ENCODE measurements around the gene ACACA. TPM values are rescaled to one million over a fixed set of nuclear protein-coding genes. Genes with fewer than 3 reads are reported as not detected.

The ACACA gene
- total RNA-seq, 3 donors from 2014 or later (not counting 1 experiment from before 2014, with no cell fraction given) = 22.9 to 23.9 (median 23.6) TPM

- Histone ChIP-seq H3K27ac (ENCODE audit: low read length) (no peak overlapping the region), H3K4me3 (ENCODE audit: low read length) (no peak overlapping the region), H3K9me3 (ENCODE audit: control insufficient read depth, insufficient read depth, low read length) (no peaks in the 10 kb centered on the region), H3K27me3 (ENCODE audit: control insufficient read depth, insufficient read depth, low read length) (no peaks in the 10 kb centered on the region), H3K4me1 (ENCODE audit: control insufficient read depth, insufficient read depth, low read length) (no peaks in the 10 kb centered on the region), H3K36me3 (ENCODE audit: control insufficient read depth, insufficient read depth, low read length) (peaks cover 15% of the 10 kb centered on the region)
- no peak for DNase-seq
- 96% methylated on average over 3 of the region's 3 CpGs for WGBS (ENCODE audit: insufficient coverage)
- ATAC-seq = no peak
- no peak overlapping the region for H3K27ac Mint-ChIP-seq
- H3K27me3 Mint-ChIP-seq (ENCODE audit: low read depth in 2 of 2) = no peaks in the 10 kb centered on the region
- intact Hi-C loops (cut with micrococcal nuclease) = no loop called here
- no peaks in the 10 kb centered on the region for H3K9me3 Mint-ChIP-seq
- TF ChIP-seq CTCF (IDR thresholded peaks at IDR 0.05) = no peak
- H3K4me1 Mint-ChIP-seq = peaks cover 0 to 2% of the 10 kb centered on the region in 2 donors
- H3K4me3 Mint-ChIP-seq = no peak overlapping the region
- H3K36me3 Mint-ChIP-seq = no peaks in the 10 kb centered on the region
Measured at GRCh38 chr17:37059493-37059892, 347.1 kb downstream of the ACACA start.

- peaks cover 20% of the 10 kb centered on the region for H3K36me3 ChIP-seq (ENCODE audit: control insufficient read depth, insufficient read depth, low read length)
- no peaks in the 10 kb centered on the region for H3K9me3 Mint-ChIP-seq
- no peaks in the 10 kb centered on the region for H3K4me1 ChIP-seq (ENCODE audit: control insufficient read depth, insufficient read depth, low read length)
- H3K27ac ChIP-seq (ENCODE audit: low read length) = no peak overlapping the region
- H3K36me3 Mint-ChIP-seq = no peaks in the 10 kb centered on the region
- H3K4me3 ChIP-seq (ENCODE audit: low read length) = no peak overlapping the region
- DNase-seq (no peak), ATAC-seq (no peak)
- no peak overlapping the region for H3K4me3 Mint-ChIP-seq
- H3K4me1 Mint-ChIP-seq = peaks cover 0 to 4% of the 10 kb centered on the region in 2 donors
- H3K27me3 Mint-ChIP-seq (ENCODE audit: low read depth in 2 of 2) = no peaks in the 10 kb centered on the region
- H3K27ac Mint-ChIP-seq = peak overlapping the region in 1 of 2 donors; percentile 7
- intact Hi-C loops (cut with micrococcal nuclease) = no loop called here
- 98% methylated on average over 17 of the region's 18 CpGs for WGBS (ENCODE audit: insufficient coverage)
- H3K9me3 ChIP-seq (ENCODE audit: control insufficient read depth, insufficient read depth, low read length) = no peaks in the 10 kb centered on the region
- no peaks in the 10 kb centered on the region for H3K27me3 ChIP-seq (ENCODE audit: control insufficient read depth, insufficient read depth, low read length)
- TF ChIP-seq CTCF (IDR thresholded peaks at IDR 0.05) = no peak
Measured at GRCh38 chr17:37056622-37057021, 350.0 kb downstream of the ACACA start.

- no peaks in the 10 kb centered on the region for H3K9me3 Mint-ChIP-seq
- DNase-seq (no peak), ATAC-seq (no peak)
- peak overlapping the region; percentile 18 to 78 for H3K27ac Mint-ChIP-seq
- H3K36me3 Mint-ChIP-seq = no peaks in the 10 kb centered on the region
- intact Hi-C loops (cut with micrococcal nuclease) = no loop called here
- Histone ChIP-seq H3K27me3 (ENCODE audit: control insufficient read depth, insufficient read depth, low read length) (no peaks in the 10 kb centered on the region), H3K4me1 (ENCODE audit: control insufficient read depth, insufficient read depth, low read length) (no peaks in the 10 kb centered on the region), H3K4me3 (ENCODE audit: low read length) (no peak overlapping the region), H3K27ac (ENCODE audit: low read length) (no peak overlapping the region), H3K9me3 (ENCODE audit: control insufficient read depth, insufficient read depth, low read length) (no peaks in the 10 kb centered on the region), H3K36me3 (ENCODE audit: control insufficient read depth, insufficient read depth, low read length) (peaks cover 28% of the 10 kb centered on the region)
- 92% methylated on average over 8 of the region's 8 CpGs for WGBS (ENCODE audit: insufficient coverage)
- TF ChIP-seq CTCF (IDR thresholded peaks at IDR 0.05) = no peak
- H3K27me3 Mint-ChIP-seq (ENCODE audit: low read depth in 2 of 2) = no peaks in the 10 kb centered on the region
- peaks cover 0 to 4% of the 10 kb centered on the region in 2 donors for H3K4me1 Mint-ChIP-seq
- H3K4me3 Mint-ChIP-seq = no peak overlapping the region
Measured at GRCh38 chr17:37054894-37055293, 351.7 kb downstream of the ACACA start.

- peaks cover 28% of the 10 kb centered on the region for H3K36me3 ChIP-seq (ENCODE audit: control insufficient read depth, insufficient read depth, low read length)
- DNase-seq (no peak), ATAC-seq (no peak)
- WGBS (ENCODE audit: insufficient coverage) = 91% methylated on average over 6 of the region's 6 CpGs
- no peaks in the 10 kb centered on the region for H3K27me3 ChIP-seq (ENCODE audit: control insufficient read depth, insufficient read depth, low read length)
- H3K9me3 ChIP-seq (ENCODE audit: control insufficient read depth, insufficient read depth, low read length) = no peaks in the 10 kb centered on the region
- H3K9me3 Mint-ChIP-seq = no peaks in the 10 kb centered on the region
- H3K4me3 ChIP-seq (ENCODE audit: low read length) = no peak overlapping the region
- no peak for TF ChIP-seq CTCF (IDR thresholded peaks at IDR 0.05)
- peaks cover 3% of the 10 kb centered on the region for H3K4me1 ChIP-seq (ENCODE audit: control insufficient read depth, insufficient read depth, low read length)
- H3K4me3 Mint-ChIP-seq = no peak overlapping the region
- H3K27me3 Mint-ChIP-seq (ENCODE audit: low read depth in 2 of 2) = no peaks in the 10 kb centered on the region
- H3K4me1 Mint-ChIP-seq = peaks cover 7 to 12% of the 10 kb centered on the region in 2 donors
- H3K27ac Mint-ChIP-seq = no peak overlapping the region
- intact Hi-C loops (cut with micrococcal nuclease) = no loop called here
- no peaks in the 10 kb centered on the region for H3K36me3 Mint-ChIP-seq
- no peak overlapping the region for H3K27ac ChIP-seq (ENCODE audit: low read length)
Measured at GRCh38 chr17:37052450-37052849, 354.2 kb downstream of the ACACA start.
